Testis (tissue), 3 donors: ENCODE results near the gene MLLT6. TPM values are rescaled to one million over a fixed set of nuclear protein-coding genes. Genes with fewer than 3 reads are reported as not detected.

Source experiments
- DNase-seq: peaks from one replicate; pipeline ENCODE4 v3.0.0-alpha.2; 2019
- H3K27ac ChIP-seq, 2 donors: fragments of 200-600 bp; sonication (generic); one replicate each; pipeline ENCODE4 v1.5.1; 2019
- H3K27me3 ChIP-seq: fragments of 200-600 bp; sonication (generic); one replicate; pipeline ENCODE4 v1.5.1; 2019
- H3K36me3 ChIP-seq: fragments of 200-600 bp; sonication (generic); one replicate; pipeline ENCODE4 v1.5.1; 2017; ENCODE audit warnings: low read depth; ENCODE audit errors: missing control alignments
- H3K4me1 ChIP-seq: fragments of 200-600 bp; sonication (generic); one replicate; pipeline ENCODE4 v1.5.1; 2019
- H3K4me3 ChIP-seq, 2 donors: fragments of 200-600 bp; sonication (generic); one replicate each; pipeline ENCODE4 v1.5.1; 2017 to 2019
- H3K9me3 ChIP-seq: fragments of 200-600 bp; sonication (generic); one replicate; pipeline ENCODE4 v1.5.1; 2017
- CTCF ChIP-seq, 3 experiments: fragments of 450-650 bp in 2 of 3; fragments of 200-600 bp in 1 of 3; sonication (generic) in 1 of 3; IDR thresholded peaks; one replicate each; pipeline ENCODE4 v1.5.1; 2016 to 2019; ENCODE audit warnings: antibody characterized with exemption in 3 of 3, mild to moderate bottlenecking in 2 of 3, moderate library complexity in 1 of 3
- POLR2A ChIP-seq: fragments of 450-650 bp; IDR thresholded peaks from one replicate; pipeline ENCODE4 v1.6.1; 2017; ENCODE audit warnings: antibody characterized with exemption, mild to moderate bottlenecking, moderate library complexity
- WGBS, 2 donors: methylation state at CpG; one replicate each; pipeline ENCODE4 v1.1.5; 2018; 5-methylcytosine and 5-hydroxymethylcytosine counted together
- intact Hi-C: fragments of 100-400 bp; cut with DNase I; formaldehyde crosslinking; loops from one replicate; pipeline ENCODE4 v1.15.1; 2023; ENCODE audit warnings: low total_unique reads
- polyA plus RNA-seq: library from polyadenylated mRNA; stranded (reverse); fragments of 350-450 nt; fragmentation: Illumina TruSeq; extraction: RNeasy Lipid Tissue Mini Kit (QIAGEN cat#74804); gene quantifications from one replicate; pipeline ENCODE4 v1.2.3, GENCODE V29; 2014; ENCODE audit warnings: low read depth, low replicate concordance; ENCODE audit not compliant: insufficient read depth
- total RNA-seq, 2 donors: library from RNA; depleted of rRNA; stranded (reverse); fragments of >200 nt; gene quantifications; one replicate each; pipeline ENCODE4 v1.2.3, GENCODE V29; 2016

Gene MLLT6
- total and polyA plus RNA-seq, 3 donors from 2014 or later, result 86.9 to 176 (median 157) TPM

DNA sequence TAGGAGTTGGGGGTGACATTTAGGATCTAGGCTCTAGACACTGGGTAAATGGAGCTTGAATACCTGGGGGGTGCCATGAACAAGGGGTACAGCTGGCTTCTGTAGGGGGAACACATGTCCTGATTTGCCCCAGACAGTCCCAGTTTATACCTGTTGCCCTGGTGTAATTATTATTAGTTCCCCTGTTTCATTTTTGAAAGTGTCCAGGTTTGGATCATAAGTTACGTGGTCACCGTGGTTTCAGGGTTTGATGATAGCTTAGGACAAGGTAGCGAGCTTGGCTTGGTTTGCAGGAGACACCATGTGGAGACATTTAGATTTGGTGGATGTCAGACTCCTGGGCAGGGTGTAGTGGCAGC, 5.5 kb downstream of the MLLT6 start:
- Histone ChIP-seq H3K27me3 (no peaks in the 10 kb centered on the region), H3K36me3 (no peaks in the 10 kb centered on the region), H3K9me3 (no peaks in the 10 kb centered on the region), H3K4me3 (no peak overlapping the region), H3K27ac (no peak overlapping the region), H3K4me1 (peaks cover 14% of the 10 kb centered on the region)
- no peak for DNase-seq
- WGBS, 2 donors, result 93 to 97% methylated on average over 3 of the region's 3 CpGs
- intact Hi-C loops, result no loop called here
- no peak for TF ChIP-seq POLR2A
- TF ChIP-seq CTCF (IDR thresholded peaks at IDR 0.05), result no peak

GRCh38 chr17:38710985-38711384, 5.9 kb downstream of the MLLT6 start:
- WGBS, 2 donors, result 83 to 86% methylated on average over 5 of the region's 5 CpGs
- intact Hi-C loops, result no loop called here
- no peak overlapping the region for H3K27ac ChIP-seq
- no peaks in the 10 kb centered on the region for H3K27me3 ChIP-seq
- peaks cover 14% of the 10 kb centered on the region for H3K4me1 ChIP-seq
- DNase-seq, result no peak
- no peaks in the 10 kb centered on the region for H3K9me3 ChIP-seq
- no peak for TF ChIP-seq POLR2A
- no peak for TF ChIP-seq CTCF (IDR thresholded peaks at IDR 0.05)
- no peaks in the 10 kb centered on the region for H3K36me3 ChIP-seq
- no peak overlapping the region for H3K4me3 ChIP-seq

- Histone ChIP-seq H3K36me3 (no peaks in the 10 kb centered on the region), H3K4me1 (peaks cover 9% of the 10 kb centered on the region), H3K27ac (no peak overlapping the region), H3K27me3 (no peaks in the 10 kb centered on the region), H3K4me3 (no peak overlapping the region), H3K9me3 (no peaks in the 10 kb centered on the region)
- WGBS, 2 donors, result 65 to 71% methylated on average over 13 to 26 of the region's 26 CpGs
- intact Hi-C loops, result no loop called here
- no peak for TF ChIP-seq POLR2A
- TF ChIP-seq CTCF (IDR thresholded peaks at IDR 0.05), result no peak
- DNase-seq, result no peak
Observed at GRCh38 chr17:38711792-38712571, 6.9 kb downstream of the MLLT6 start.

GRCh38 chr17:38712593-38712992, 7.5 kb downstream of the MLLT6 start:
- peaks cover 3% of the 10 kb centered on the region for H3K4me1 ChIP-seq
- no peak overlapping the region for H3K4me3 ChIP-seq
- WGBS, 2 donors, result 90 to 97% methylated on average over 9 to 10 of the region's 10 CpGs
- intact Hi-C loops, result no loop called here
- DNase-seq, result no peak
- H3K27ac ChIP-seq, result no peak overlapping the region
- H3K27me3 ChIP-seq, result no peaks in the 10 kb centered on the region
- H3K36me3 ChIP-seq, result no peaks in the 10 kb centered on the region
- no peak for TF ChIP-seq POLR2A
- TF ChIP-seq CTCF (IDR thresholded peaks at IDR 0.05), result no peak
- H3K9me3 ChIP-seq, result no peaks in the 10 kb centered on the region
